ENCODE measurements around the gene KCTD16.

DNA sequence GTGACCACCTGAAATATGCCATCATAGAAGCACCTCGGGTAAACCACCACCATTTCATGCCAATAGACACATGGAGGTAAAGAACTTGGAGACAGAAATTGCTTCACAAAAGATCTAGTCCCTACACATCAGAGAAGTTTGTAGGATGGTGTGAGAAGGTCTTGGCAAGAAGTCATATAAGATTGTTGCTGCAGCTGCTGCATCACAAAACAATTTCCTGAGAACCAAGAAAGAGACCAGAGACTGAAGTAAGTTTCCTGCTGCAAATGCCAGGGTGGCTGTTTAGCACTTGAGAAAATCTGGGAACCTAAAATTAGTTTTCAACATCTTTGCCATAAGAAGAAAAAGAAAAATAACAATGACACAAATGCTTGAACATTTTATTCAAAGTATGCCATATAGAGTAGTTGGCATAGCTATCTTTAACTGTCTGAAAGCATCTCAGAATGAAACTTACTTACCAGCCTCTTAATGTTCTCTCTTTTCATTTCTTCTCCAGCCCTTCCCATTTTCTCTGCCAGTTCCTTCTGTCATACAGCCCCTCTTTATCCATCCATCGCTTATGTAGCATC, 114.3 kb downstream of the KCTD16 start:
- TF ChIP-seq CTCF (IDR thresholded peaks at IDR 0.05) (no peak), POLR2A (IDR thresholded peaks at IDR 0.05) (no peak)
